KG1 (cell line): ENCODE data around the gene RSRP1.

Source experiments
- DNase-seq: peaks from one replicate; lab custom pipeline; 2025; lab: John Stamatoyannopoulos, UW

RSRP1 gene

GRCh38 chr1:25194054-25194453, 53.2 kb downstream of the RSRP1 start:
- no peak for DNase-seq

GRCh38 chr1:25193229-25193628, 54.0 kb downstream of the RSRP1 start:
- DNase-seq: no peak
